Choroid plexus epithelial cell (primary cell): ENCODE data around the gene SEMA6D.

Experiments
- DNase-seq: peaks from one replicate; pipeline ENCODE4 v3.0.0-alpha.2; 2010; ENCODE audit warnings: low read depth
- H3K4me3 ChIP-seq: 2 replicates; pipeline ENCODE4 v1.5.1; 2011; ENCODE audit warnings: low read depth, mild to moderate bottlenecking, control low read depth, low read length, moderate library complexity
- CTCF ChIP-seq: conservative IDR thresholded peaks from 2 replicates; pipeline ENCODE4 v1.5.1; 2011; ENCODE audit warnings: low read depth, mild to moderate bottlenecking, control low read depth, inconsistent platforms, low read length, moderate library complexity

SEMA6D gene

GRCh38 chr15:47791161-47791560, 73.9 kb downstream of the SEMA6D start:
- DNase-seq: no peak
- TF ChIP-seq CTCF: no peak
- H3K4me3 ChIP-seq: no peak overlapping the region

DNA sequence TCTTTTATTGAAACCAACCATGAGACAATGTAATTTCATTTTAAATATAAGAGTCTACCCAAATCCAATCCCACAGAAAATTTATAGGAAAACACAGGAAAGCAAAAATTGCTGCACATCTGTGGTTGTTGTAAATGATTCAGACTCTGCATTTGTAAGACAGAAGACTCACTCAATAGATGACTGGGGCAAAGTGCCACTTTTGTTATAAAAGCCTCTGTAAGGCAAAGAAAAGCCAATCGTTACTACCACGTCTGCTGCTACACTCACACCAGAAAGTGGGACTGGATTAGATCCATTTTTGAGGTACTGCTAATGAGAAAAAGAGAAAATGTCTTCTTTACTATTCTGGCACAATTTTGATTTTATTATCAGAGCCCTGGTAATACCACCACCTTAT, 74.9 kb downstream of the SEMA6D start:
- TF ChIP-seq CTCF: no peak
- no peak for DNase-seq
- no peak overlapping the region for H3K4me3 ChIP-seq

- TF ChIP-seq CTCF: no peak
- DNase-seq: no peak
- no peak overlapping the region for H3K4me3 ChIP-seq
These were observed 77.1 kb downstream of the SEMA6D start for GRCh38 chr15:47794252-47794914.

DNA sequence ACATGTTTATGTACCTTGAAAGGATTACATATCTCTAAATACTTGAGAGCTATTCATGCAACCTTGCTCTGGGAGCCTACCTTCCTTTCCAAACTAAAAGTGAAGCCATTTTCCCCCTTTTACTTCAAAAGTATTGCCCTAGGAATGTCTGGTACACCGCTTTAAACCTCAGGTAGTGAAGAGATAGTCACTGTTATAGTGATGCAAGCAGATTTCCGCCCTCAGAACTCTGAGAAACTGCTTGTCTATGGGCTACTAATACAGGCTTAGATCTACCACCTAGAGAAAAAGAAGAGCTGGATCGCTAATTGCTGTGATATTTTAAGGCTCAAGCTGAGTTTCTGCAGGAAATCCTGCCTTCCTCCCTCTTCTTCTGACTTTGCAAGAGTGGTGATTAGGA, 78.6 kb downstream of the SEMA6D start:
- no peak for DNase-seq
- no peak overlapping the region for H3K4me3 ChIP-seq
- no peak for TF ChIP-seq CTCF

- no peak for DNase-seq
- no peak for TF ChIP-seq CTCF
These were observed 79.0 kb downstream of the SEMA6D start for GRCh38 chr15:47796339-47796738.

DNA sequence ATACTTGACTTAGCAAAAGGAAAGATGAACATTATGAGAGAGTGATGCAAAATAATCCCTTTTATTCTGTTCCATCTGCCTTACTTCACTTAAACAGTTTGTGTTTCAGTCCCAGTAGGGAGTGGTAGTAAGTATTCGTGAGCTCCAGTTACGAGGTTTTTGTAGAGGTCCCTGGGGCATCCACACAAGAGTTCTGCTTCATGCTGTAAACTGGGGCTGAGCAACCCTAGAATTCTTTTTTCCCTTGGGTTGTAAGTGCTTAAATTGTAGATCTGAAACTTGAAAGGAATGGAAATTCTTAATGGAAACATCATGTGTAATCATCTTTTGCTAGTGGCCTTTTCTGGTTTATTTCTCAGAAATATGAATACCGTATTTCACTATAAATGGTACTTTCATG, 79.5 kb downstream of the SEMA6D start:
- no peak for DNase-seq
- no peak overlapping the region for H3K4me3 ChIP-seq
- TF ChIP-seq CTCF: no peak

More at GRCh38 chr15:47796339-47796738, 79.0 kb downstream of the SEMA6D start:
- H3K4me3 ChIP-seq: no peak overlapping the region

DNA sequence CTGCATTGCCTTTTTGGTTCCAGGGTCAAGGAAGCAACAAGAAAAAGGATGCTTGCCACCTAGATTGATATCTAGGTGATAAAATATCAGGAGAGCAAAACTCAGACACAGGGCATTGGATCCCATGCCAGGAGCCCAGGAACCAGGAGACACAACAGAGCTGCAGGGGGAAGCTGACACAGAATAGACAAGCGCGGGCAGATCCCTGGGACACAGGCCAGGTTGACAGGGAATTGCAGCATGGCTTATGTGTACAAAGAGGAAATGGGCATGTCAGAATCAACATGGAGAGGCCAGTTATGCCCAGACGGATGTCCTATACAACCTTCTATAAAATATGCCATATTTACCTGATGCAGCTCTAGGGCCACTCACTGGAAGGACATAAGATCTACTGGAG, 84.2 kb downstream of the SEMA6D start:
- TF ChIP-seq CTCF: no peak
- no peak overlapping the region for H3K4me3 ChIP-seq
- no peak for DNase-seq
